SK-N-SH (cell line): ENCODE data around the gene EFCAB13. TPM values are rescaled to one million over a fixed set of nuclear protein-coding genes. Genes with fewer than 3 reads are reported as not detected.

Experiments used
- CTCF ChIA-PET: fragments of 300-600, 350-600 bp; formaldehyde crosslinking; extraction: SDS; loops from one replicate; lab custom pipeline; 2021; lab: Yijun Ruan, JAX
- POLR2A ChIA-PET: fragments of 350-600 bp; sonication (Branson Sonifier 250); formaldehyde crosslinking; extraction: SDS; loops from one replicate; lab custom pipeline; 2020; ENCODE audit warnings: antibody characterized with exemption, inconsistent platforms; lab: Yijun Ruan, JAX
- DNase-seq: peaks from one replicate; pipeline ENCODE4 v3.0.0; 2012
- H2AFZ ChIP-seq: fragments of 200-600 bp; sonication (generic); 2 replicates; pipeline ENCODE4 v1.8.1; 2016; ENCODE audit warnings: antibody characterized with exemption, mild to moderate bottlenecking, low read depth
- H3F3A ChIP-seq: fragments of 200-600 bp; sonication (generic); replicated peaks from 2 replicates; pipeline ENCODE3; 2016; ENCODE audit warnings: antibody characterized with exemption, mild to moderate bottlenecking; ENCODE audit not compliant: insufficient read depth
- H3K27ac ChIP-seq, 2 experiments: fragments of 200-500 bp in 1 of 2; fragments of 200-600 bp in 1 of 2; sonication (Bioruptor generic) in 1 of 2; sonication (generic), shearing (Covaris generic) in 1 of 2; 2 replicates each; pipeline versions ENCODE4 v1.5.1 to v1.6.1; 2014 to 2016; ENCODE audit warnings: low read depth in 2 of 2, inconsistent platforms in 1 of 2, low read length in 1 of 2, mild to moderate bottlenecking in 1 of 2, mixed read lengths in 1 of 2
- H3K27me3 ChIP-seq: fragments of 200-600 bp; sonication (generic), shearing (Covaris generic); 2 replicates; pipeline ENCODE4 v1.6.1; 2016; ENCODE audit warnings: mixed run types; ENCODE audit not compliant: insufficient read depth
- H3K36me3 ChIP-seq, 2 experiments: fragments of 200-500 bp in 1 of 2; fragments of 200-600 bp in 1 of 2; sonication (Bioruptor generic) in 1 of 2; sonication (generic) in 1 of 2; replicated peaks in 1 of 2; 2 replicates each; pipeline versions ENCODE3 to v1.5.1; 2014 to 2016; ENCODE audit warnings: low read length in 1 of 2, mild to moderate bottlenecking in 1 of 2; ENCODE audit not compliant: insufficient read depth in 2 of 2, control insufficient read depth in 1 of 2
- H3K4me1 ChIP-seq, 2 experiments: fragments of 200-500 bp in 1 of 2; fragments of 200-600 bp in 1 of 2; sonication (Bioruptor generic) in 1 of 2; sonication (generic), shearing (Covaris generic) in 1 of 2; 2 replicates each; pipeline versions ENCODE4 v1.5.1 to v1.6.1; 2014 to 2016; ENCODE audit warnings: low read depth in 1 of 2, low read length in 1 of 2, mixed run types in 1 of 2; ENCODE audit not compliant: insufficient read depth in 2 of 2, control insufficient read depth in 1 of 2
- H3K4me2 ChIP-seq: fragments of 200-600 bp; sonication (generic), shearing (Covaris generic); 2 replicates; pipeline ENCODE4 v1.6.1; 2017; ENCODE audit warnings: mixed run types
- H3K4me3 ChIP-seq, 2 experiments: fragments of 200-500 bp in 1 of 2; fragments of 200-600 bp in 1 of 2; sonication (Bioruptor generic) in 1 of 2; sonication (generic), shearing (Covaris generic) in 1 of 2; 2 replicates each; pipeline versions ENCODE4 v1.5.1 to v1.8.1; 2014 to 2016; ENCODE audit warnings: low read depth in 2 of 2, inconsistent platforms in 1 of 2, low read length in 1 of 2, mild to moderate bottlenecking in 1 of 2, mixed read lengths in 1 of 2, moderate library complexity in 1 of 2
- H3K79me2 ChIP-seq: fragments of 200-600 bp; sonication (generic); 2 replicates; pipeline ENCODE4 v1.8.1; 2017; ENCODE audit warnings: mild to moderate bottlenecking; ENCODE audit not compliant: insufficient read depth
- H3K9ac ChIP-seq: fragments of 200-600 bp; sonication (generic); 2 replicates; pipeline ENCODE4 v1.6.1; 2017; ENCODE audit warnings: mixed run types
- H3K9me2 ChIP-seq: fragments of 200-600 bp; sonication (generic); 2 replicates; pipeline ENCODE4 v1.6.1; 2017; ENCODE audit warnings: mixed run types
- H3K9me3 ChIP-seq: fragments of 200-600 bp; sonication (generic); 2 replicates; pipeline ENCODE4 v1.6.1; 2017; ENCODE audit warnings: mixed run types, mild to moderate bottlenecking, moderate library complexity
- H4K20me1 ChIP-seq: fragments of 200-600 bp; sonication (generic); 2 replicates; pipeline ENCODE4 v1.6.1; 2017; ENCODE audit warnings: mild to moderate bottlenecking, mixed run types; ENCODE audit not compliant: insufficient read depth
- EZH2phosphoT487 ChIP-seq: fragments of 200-600 bp; sonication (generic); IDR thresholded peaks from 2 replicates; pipeline ENCODE4 v1.6.1; 2017; ENCODE audit warnings: low read depth, mixed run types, mild to moderate bottlenecking, antibody characterized with exemption, moderate library complexity, borderline replicate concordance
- FOSL2 ChIP-seq: IDR thresholded peaks from 2 replicates; pipeline ENCODE4 v1.4.0; 2012; ENCODE audit warnings: low read depth, mild to moderate bottlenecking, moderate library complexity, borderline replicate concordance
- FOXJ3 ChIP-seq: sonication (generic); formaldehyde crosslinking; IDR thresholded peaks from 2 replicates; pipeline ENCODE4 v1.5.1; 2020; ENCODE audit warnings: mild to moderate bottlenecking, missing genetic modification reagents
- JUND ChIP-seq: IDR thresholded peaks from 2 replicates; pipeline ENCODE4 v1.4.0; 2012
- MEF2A ChIP-seq: IDR thresholded peaks from 2 replicates; pipeline ENCODE4 v1.4.0; 2012; ENCODE audit warnings: low read depth, borderline replicate concordance
- NFIC ChIP-seq: IDR thresholded peaks from 2 replicates; pipeline ENCODE4 v1.4.0; 2012; ENCODE audit warnings: borderline replicate concordance
- RAD21 ChIP-seq: IDR thresholded peaks from 2 replicates; pipeline ENCODE4 v1.6.1; 2012; ENCODE audit warnings: mild to moderate bottlenecking, low read length
- RCOR1 ChIP-seq: fragments of 150-350 bp; IDR thresholded peaks from 2 replicates; pipeline ENCODE4 v1.6.1; 2017; ENCODE audit warnings: antibody characterized with exemption, low read length
- RXRA ChIP-seq: IDR thresholded peaks from 2 replicates; pipeline ENCODE4 v1.4.0; 2012; ENCODE audit warnings: low read depth, mild to moderate bottlenecking, borderline replicate concordance
- SIN3A ChIP-seq: IDR thresholded peaks from 2 replicates; pipeline ENCODE4 v1.6.1; 2012; ENCODE audit warnings: low read depth, mild to moderate bottlenecking, low read length, moderate library complexity, borderline replicate concordance
- SMC3 ChIP-seq: IDR thresholded peaks from 2 replicates; pipeline ENCODE4 v1.6.1; 2012; ENCODE audit warnings: low read depth, low read length, improper control_type of control experiment
- TCF12 ChIP-seq: IDR thresholded peaks from 2 replicates; pipeline ENCODE4 v1.4.0; 2012
- YY1 ChIP-seq: IDR thresholded peaks from 2 replicates; pipeline ENCODE4 v1.4.0; 2012; ENCODE audit warnings: low read depth, mild to moderate bottlenecking
- WGBS: methylation state at CpG from one replicate; pipeline ENCODE4 v1.1.6; 2017; ENCODE audit warnings: low lambda C conversion rate; 5-methylcytosine and 5-hydroxymethylcytosine counted together
- polyA plus RNA-seq, 3 experiments: library from polyadenylated mRNA; depleted of rRNA; stranded (reverse); fragments of >200 nt; gene quantifications; 2 replicates each; pipeline ENCODE4 v1.2.3, GENCODE V29; 2012
- TF ChIP-seq, protein P1 (sequence below): fragments of 150-350 bp; IDR thresholded peaks from 2 replicates; pipeline ENCODE4 v1.6.1; 2017; ENCODE audit warnings: antibody characterized with exemption, low read length, low read depth, borderline replicate concordance
- TF ChIP-seq, protein P2 (sequence below): IDR thresholded peaks from 2 replicates; pipeline ENCODE4 v1.6.1; 2012; ENCODE audit warnings: mild to moderate bottlenecking, low read depth, low read length, moderate library complexity
- TF ChIP-seq, protein P3 (sequence below): IDR thresholded peaks from 2 replicates; pipeline ENCODE4; 2012
- TF ChIP-seq, protein P4 (sequence below): fragments of 150-350 bp; IDR thresholded peaks from 2 replicates; pipeline ENCODE4 v1.6.1; 2016; ENCODE audit warnings: mild to moderate bottlenecking, low read depth, low read length
- TF ChIP-seq, protein P5 (sequence below): IDR thresholded peaks from 2 replicates; pipeline ENCODE4 v1.4.0; 2012; ENCODE audit warnings: low read depth, borderline replicate concordance

The EFCAB13 gene
- polyA plus RNA-seq, 1 of the 3 experiments (the other 2 are of a cell fraction): 0.16 TPM

DNA sequence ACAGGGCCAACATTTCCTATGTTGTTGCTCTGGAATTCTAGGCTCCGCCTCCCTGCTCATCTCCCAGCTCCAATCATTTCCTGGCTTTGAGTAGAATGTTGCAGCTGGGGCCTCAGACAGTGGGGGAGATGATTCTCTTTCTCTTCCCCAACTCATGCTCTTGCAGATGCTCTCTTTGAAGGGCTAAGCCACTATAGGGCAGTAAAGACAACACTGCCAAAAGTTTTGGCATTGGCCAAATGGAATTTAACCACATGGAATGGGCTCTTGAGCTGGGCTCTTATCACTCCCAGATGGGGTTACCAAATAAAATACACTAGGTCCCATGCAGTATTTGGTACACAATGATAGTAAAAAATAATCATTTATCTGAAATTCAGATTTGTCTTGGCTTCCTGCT is 19.6 kb upstream of the EFCAB13 start:
- Histone ChIP-seq H3K27me3 (no peaks in the 10 kb centered on the region), H3K4me2 (no peak overlapping the region), H2AFZ (no peak overlapping the region), H3K9ac (no peak overlapping the region), H3K9me2 (no peaks in the 10 kb centered on the region), H3K79me2 (no peaks in the 10 kb centered on the region), H4K20me1 (no peaks in the 10 kb centered on the region), H3K9me3 (peaks cover 5% of the 10 kb centered on the region; the same call in 1 of the 2 replicates), H3K4me3 (no peak overlapping the region), H3K36me3 (peaks cover 0 to 16% of the 10 kb centered on the region in 2 experiments), H3K27ac (no peak overlapping the region), H3K4me1 (peaks cover 2 to 10% of the 10 kb centered on the region in 2 experiments; a peak in 2 of 4 replicates), H3F3A (peaks cover 14% of the 10 kb centered on the region)
- CTCF ChIA-PET: interaction anchor here (1.2 kb wide), 1 partner anchor 12 kb away, joined by 5 read pairs; no protein-coding TSS in a partner anchor
- TF ChIP-seq RCOR1 (no peak), TCF12 (no peak), RXRA (no peak), SMC3 (no peak), EZH2phosphoT487 (no peak), FOXJ3 (CRISPR knock-in tag) (no peak), FOSL2 (no peak), NFIC (no peak), RAD21 (no peak), YY1 (no peak), SIN3A (no peak), JUND (no peak), MEF2A (no peak)
- TF ChIP-seq, protein P1, sequence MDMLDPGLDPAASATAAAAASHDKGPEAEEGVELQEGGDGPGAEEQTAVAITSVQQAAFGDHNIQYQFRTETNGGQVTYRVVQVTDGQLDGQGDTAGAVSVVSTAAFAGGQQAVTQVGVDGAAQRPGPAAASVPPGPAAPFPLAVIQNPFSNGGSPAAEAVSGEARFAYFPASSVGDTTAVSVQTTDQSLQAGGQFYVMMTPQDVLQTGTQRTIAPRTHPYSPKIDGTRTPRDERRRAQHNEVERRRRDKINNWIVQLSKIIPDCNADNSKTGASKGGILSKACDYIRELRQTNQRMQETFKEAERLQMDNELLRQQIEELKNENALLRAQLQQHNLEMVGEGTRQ: no peak
- TF ChIP-seq, protein P2, sequence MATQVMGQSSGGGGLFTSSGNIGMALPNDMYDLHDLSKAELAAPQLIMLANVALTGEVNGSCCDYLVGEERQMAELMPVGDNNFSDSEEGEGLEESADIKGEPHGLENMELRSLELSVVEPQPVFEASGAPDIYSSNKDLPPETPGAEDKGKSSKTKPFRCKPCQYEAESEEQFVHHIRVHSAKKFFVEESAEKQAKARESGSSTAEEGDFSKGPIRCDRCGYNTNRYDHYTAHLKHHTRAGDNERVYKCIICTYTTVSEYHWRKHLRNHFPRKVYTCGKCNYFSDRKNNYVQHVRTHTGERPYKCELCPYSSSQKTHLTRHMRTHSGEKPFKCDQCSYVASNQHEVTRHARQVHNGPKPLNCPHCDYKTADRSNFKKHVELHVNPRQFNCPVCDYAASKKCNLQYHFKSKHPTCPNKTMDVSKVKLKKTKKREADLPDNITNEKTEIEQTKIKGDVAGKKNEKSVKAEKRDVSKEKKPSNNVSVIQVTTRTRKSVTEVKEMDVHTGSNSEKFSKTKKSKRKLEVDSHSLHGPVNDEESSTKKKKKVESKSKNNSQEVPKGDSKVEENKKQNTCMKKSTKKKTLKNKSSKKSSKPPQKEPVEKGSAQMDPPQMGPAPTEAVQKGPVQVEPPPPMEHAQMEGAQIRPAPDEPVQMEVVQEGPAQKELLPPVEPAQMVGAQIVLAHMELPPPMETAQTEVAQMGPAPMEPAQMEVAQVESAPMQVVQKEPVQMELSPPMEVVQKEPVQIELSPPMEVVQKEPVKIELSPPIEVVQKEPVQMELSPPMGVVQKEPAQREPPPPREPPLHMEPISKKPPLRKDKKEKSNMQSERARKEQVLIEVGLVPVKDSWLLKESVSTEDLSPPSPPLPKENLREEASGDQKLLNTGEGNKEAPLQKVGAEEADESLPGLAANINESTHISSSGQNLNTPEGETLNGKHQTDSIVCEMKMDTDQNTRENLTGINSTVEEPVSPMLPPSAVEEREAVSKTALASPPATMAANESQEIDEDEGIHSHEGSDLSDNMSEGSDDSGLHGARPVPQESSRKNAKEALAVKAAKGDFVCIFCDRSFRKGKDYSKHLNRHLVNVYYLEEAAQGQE: no peak
- TF ChIP-seq, protein P3, sequence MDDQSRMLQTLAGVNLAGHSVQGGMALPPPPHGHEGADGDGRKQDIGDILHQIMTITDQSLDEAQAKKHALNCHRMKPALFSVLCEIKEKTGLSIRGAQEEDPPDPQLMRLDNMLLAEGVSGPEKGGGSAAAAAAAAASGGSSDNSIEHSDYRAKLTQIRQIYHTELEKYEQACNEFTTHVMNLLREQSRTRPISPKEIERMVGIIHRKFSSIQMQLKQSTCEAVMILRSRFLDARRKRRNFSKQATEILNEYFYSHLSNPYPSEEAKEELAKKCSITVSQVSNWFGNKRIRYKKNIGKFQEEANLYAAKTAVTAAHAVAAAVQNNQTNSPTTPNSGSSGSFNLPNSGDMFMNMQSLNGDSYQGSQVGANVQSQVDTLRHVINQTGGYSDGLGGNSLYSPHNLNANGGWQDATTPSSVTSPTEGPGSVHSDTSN: no peak
- TF ChIP-seq, protein P4, sequence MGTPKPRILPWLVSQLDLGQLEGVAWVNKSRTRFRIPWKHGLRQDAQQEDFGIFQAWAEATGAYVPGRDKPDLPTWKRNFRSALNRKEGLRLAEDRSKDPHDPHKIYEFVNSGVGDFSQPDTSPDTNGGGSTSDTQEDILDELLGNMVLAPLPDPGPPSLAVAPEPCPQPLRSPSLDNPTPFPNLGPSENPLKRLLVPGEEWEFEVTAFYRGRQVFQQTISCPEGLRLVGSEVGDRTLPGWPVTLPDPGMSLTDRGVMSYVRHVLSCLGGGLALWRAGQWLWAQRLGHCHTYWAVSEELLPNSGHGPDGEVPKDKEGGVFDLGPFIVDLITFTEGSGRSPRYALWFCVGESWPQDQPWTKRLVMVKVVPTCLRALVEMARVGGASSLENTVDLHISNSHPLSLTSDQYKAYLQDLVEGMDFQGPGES: no peak
- TF ChIP-seq, protein P5, sequence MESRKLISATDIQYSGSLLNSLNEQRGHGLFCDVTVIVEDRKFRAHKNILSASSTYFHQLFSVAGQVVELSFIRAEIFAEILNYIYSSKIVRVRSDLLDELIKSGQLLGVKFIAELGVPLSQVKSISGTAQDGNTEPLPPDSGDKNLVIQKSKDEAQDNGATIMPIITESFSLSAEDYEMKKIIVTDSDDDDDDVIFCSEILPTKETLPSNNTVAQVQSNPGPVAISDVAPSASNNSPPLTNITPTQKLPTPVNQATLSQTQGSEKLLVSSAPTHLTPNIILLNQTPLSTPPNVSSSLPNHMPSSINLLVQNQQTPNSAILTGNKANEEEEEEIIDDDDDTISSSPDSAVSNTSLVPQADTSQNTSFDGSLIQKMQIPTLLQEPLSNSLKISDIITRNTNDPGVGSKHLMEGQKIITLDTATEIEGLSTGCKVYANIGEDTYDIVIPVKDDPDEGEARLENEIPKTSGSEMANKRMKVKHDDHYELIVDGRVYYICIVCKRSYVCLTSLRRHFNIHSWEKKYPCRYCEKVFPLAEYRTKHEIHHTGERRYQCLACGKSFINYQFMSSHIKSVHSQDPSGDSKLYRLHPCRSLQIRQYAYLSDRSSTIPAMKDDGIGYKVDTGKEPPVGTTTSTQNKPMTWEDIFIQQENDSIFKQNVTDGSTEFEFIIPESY: no peak
- POLR2A ChIA-PET: no interaction called here
- 92% methylated on average over 1 of the region's 1 CpG for WGBS
- no peak for DNase-seq
